22Rv1 (cell line): ENCODE measurements around the gene MTX2.

ENCODE experiments used
- CTCF ChIP-seq: fragments of 450-650 bp; IDR thresholded peaks from 2 replicates; pipeline ENCODE4 v1.5.1; 2017; ENCODE audit warnings: mild to moderate bottlenecking
- ZFX ChIP-seq: fragments of 450-650 bp; IDR thresholded peaks from 2 replicates; pipeline ENCODE4 v1.6.1; 2017; ENCODE audit warnings: antibody characterized with exemption, borderline replicate concordance

GRCh38 chr2:176284461-176285049, 15.3 kb downstream of the MTX2 start:
- TF ChIP-seq CTCF = no peak
- TF ChIP-seq ZFX = no peak
